Skeletal muscle tissue (tissue), 5 donors: ENCODE measurements around the gene MRGPRX3. TPM values are rescaled to one million over a fixed set of nuclear protein-coding genes. Genes with fewer than 3 reads are reported as not detected.

ENCODE experiments used
- H3K27ac ChIP-seq: one replicate; pipeline ENCODE4 v1.7.0; 2013; ENCODE audit warnings: mild to moderate bottlenecking, low read depth, low read length, inconsistent platforms
- H3K27me3 ChIP-seq, 3 donors: one replicate each; pipeline ENCODE4 v1.7.0; 2013; ENCODE audit warnings: low read length in 3 of 3; ENCODE audit not compliant: control insufficient read depth in 3 of 3, insufficient read depth in 3 of 3
- H3K36me3 ChIP-seq, 3 donors: one replicate each; pipeline ENCODE4 v1.7.0; 2013; ENCODE audit warnings: low read length in 3 of 3; ENCODE audit not compliant: control insufficient read depth in 3 of 3, insufficient read depth in 3 of 3
- H3K4me1 ChIP-seq, 3 donors: one replicate each; pipeline ENCODE4 v1.7.0; 2013; ENCODE audit warnings: low read length in 3 of 3, mild to moderate bottlenecking in 3 of 3; ENCODE audit not compliant: control insufficient read depth in 3 of 3, insufficient read depth in 3 of 3
- H3K4me3 ChIP-seq, 3 donors: one replicate each; pipeline ENCODE4 v1.7.0; 2013; ENCODE audit warnings: low read length in 3 of 3
- H3K9ac ChIP-seq, 3 donors: one replicate each; pipeline ENCODE4 v1.7.0; 2013; ENCODE audit warnings: low read length in 3 of 3, mild to moderate bottlenecking in 3 of 3, moderate library complexity in 2 of 3, low read depth in 1 of 3
- H3K9me3 ChIP-seq, 3 donors: one replicate each; pipeline ENCODE4 v1.7.0; 2013; ENCODE audit warnings: low read length in 3 of 3; ENCODE audit not compliant: control insufficient read depth in 3 of 3
- small RNA-seq: library from RNA; depleted of rRNA; stranded (forward); fragments of <200 nt; gene quantifications from one replicate; pipeline ENCODE3, GENCODE V24; 2014
- total RNA-seq: library from RNA; depleted of rRNA; stranded (reverse); fragments of >200 nt; gene quantifications from one replicate; pipeline ENCODE4 v1.2.3, GENCODE V29; 2014
- donor health status: Osteomylitis.

MRGPRX3 gene
- total RNA-seq, 1 donor from 2014 or later, result not detected

DNA sequence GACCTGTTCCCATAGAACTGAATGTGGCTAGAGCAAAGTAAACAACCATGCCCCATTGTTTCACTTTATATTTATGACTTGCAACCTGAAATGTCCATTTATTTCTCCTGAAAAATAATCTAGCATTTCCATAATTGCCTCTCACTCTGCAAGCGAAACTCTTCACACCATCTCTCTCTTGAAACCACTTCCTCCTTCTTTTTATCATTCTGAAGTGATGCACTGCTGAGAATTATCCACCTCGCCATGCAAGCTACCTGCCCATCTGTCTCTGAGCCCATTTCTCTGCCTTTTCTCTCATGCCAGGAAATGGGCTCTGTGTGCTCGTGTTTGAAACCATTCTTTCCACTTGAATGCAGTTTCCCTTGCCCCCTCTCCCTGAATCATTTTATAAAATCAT is 13.5 kb downstream of the MRGPRX3 start:
- Histone ChIP-seq H3K9ac (no peak overlapping the region), H3K36me3 (no peaks in the 10 kb centered on the region), H3K27me3 (peaks cover 0 to 3% (median 2%) of the 10 kb centered on the region in 3 donors), H3K27ac (no peak overlapping the region), H3K4me3 (no peak overlapping the region), H3K4me1 (no peaks in the 10 kb centered on the region), H3K9me3 (no peaks in the 10 kb centered on the region)

GRCh38 chr11:18151581-18151980 is 19.2 kb downstream of the MRGPRX3 start:
- Histone ChIP-seq H3K27me3 (no peaks in the 10 kb centered on the region), H3K4me3 (no peak overlapping the region), H3K36me3 (no peaks in the 10 kb centered on the region), H3K9me3 (no peaks in the 10 kb centered on the region), H3K4me1 (no peaks in the 10 kb centered on the region), H3K9ac (no peak overlapping the region), H3K27ac (no peak overlapping the region)

GRCh38 chr11:18168372-18168771 is 36.0 kb downstream of the MRGPRX3 start:
- H3K4me3 ChIP-seq, result no peak overlapping the region
- no peaks in the 10 kb centered on the region for H3K9me3 ChIP-seq
- H3K27ac ChIP-seq, result no peak overlapping the region
- H3K36me3 ChIP-seq, result no peaks in the 10 kb centered on the region
- H3K9ac ChIP-seq, result no peak overlapping the region
- H3K27me3 ChIP-seq, result peaks cover 0 to 4% (median 0%) of the 10 kb centered on the region in 3 donors
- no peaks in the 10 kb centered on the region for H3K4me1 ChIP-seq

GRCh38 chr11:18171377-18172000 is 39.1 kb downstream of the MRGPRX3 start:
- Histone ChIP-seq H3K36me3 (no peaks in the 10 kb centered on the region), H3K4me3 (no peak overlapping the region), H3K9ac (no peak overlapping the region), H3K27me3 (peaks cover 0 to 11% (median 0%) of the 10 kb centered on the region in 3 donors), H3K27ac (no peak overlapping the region), H3K9me3 (no peaks in the 10 kb centered on the region), H3K4me1 (no peaks in the 10 kb centered on the region)

GRCh38 chr11:18172666-18173065 is 40.3 kb downstream of the MRGPRX3 start, which contains the start of gene MRGPRX4:
Gene MRGPRX4, plus strand, starts transcription at chr11:18172837. Its CDS starts 420 bp downstream, at chr11:18173257.
- no peak within 1 kb of the TSS for H3K9ac ChIP-seq
- no peaks in the 10 kb centered on the region for H3K9me3 ChIP-seq
- peaks cover 0 to 11% (median 0%) of the 10 kb centered on the region in 3 donors for H3K27me3 ChIP-seq

DNA sequence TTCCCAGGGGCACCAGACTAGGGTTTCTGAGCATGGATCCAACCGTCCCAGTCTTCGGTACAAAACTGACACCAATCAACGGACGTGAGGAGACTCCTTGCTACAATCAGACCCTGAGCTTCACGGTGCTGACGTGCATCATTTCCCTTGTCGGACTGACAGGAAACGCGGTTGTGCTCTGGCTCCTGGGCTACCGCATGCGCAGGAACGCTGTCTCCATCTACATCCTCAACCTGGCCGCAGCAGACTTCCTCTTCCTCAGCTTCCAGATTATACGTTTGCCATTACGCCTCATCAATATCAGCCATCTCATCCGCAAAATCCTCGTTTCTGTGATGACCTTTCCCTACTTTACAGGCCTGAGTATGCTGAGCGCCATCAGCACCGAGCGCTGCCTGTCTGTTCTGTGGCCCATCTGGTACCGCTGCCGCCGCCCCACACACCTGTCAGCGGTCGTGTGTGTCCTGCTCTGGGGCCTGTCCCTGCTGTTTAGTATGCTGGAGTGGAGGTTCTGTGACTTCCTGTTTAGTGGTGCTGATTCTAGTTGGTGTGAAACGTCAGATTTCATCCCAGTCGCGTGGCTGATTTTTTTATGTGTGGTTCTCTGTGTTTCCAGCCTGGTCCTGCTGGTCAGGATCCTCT is 41.0 kb downstream of the MRGPRX3 start:
- no peaks in the 10 kb centered on the region for H3K9me3 ChIP-seq
- H3K4me3 ChIP-seq, result no peak overlapping the region
- no peak overlapping the region for H3K9ac ChIP-seq
- peaks cover 0 to 16% (median 4%) of the 10 kb centered on the region in 3 donors for H3K27me3 ChIP-seq
- no peaks in the 10 kb centered on the region for H3K4me1 ChIP-seq
- no peak overlapping the region for H3K27ac ChIP-seq
- H3K36me3 ChIP-seq, result no peaks in the 10 kb centered on the region

More at GRCh38 chr11:18172666-18173065, 40.3 kb downstream of the MRGPRX3 start, which contains the start of gene MRGPRX4:
- H3K27ac ChIP-seq, result no peak within 1 kb of the TSS
- no peak within 1 kb of the TSS for H3K4me3 ChIP-seq
- no peaks in the 10 kb centered on the region for H3K4me1 ChIP-seq
- no peaks in the 10 kb centered on the region for H3K36me3 ChIP-seq

Small RNA genes within 50 kb of the gene (small RNA-seq; reads per million reads assigned to genes)
- not detected for gene HIGD1AP5

Other genes starting within 250 kb of the MRGPRX3 start
- 16.2 TPM for gene SERGEF, start 119.5 kb upstream of the MRGPRX3 start, total RNA-seq
- gene TPH1, start 86.3 kb upstream of the MRGPRX3 start, total RNA-seq, result under 0.01 TPM
- gene SAAL1, start 26.5 kb upstream of the MRGPRX3 start, total RNA-seq, result 11.0 TPM
- gene MRGPRX4, start 40.3 kb downstream of the MRGPRX3 start, total RNA-seq, result not detected
- gene SAA4, start 104.2 kb downstream of the MRGPRX3 start, total RNA-seq, result not detected
- gene SAA2, start 116.1 kb downstream of the MRGPRX3 start, total RNA-seq, result not detected
- not detected for gene SAA1, start 133.7 kb downstream of the MRGPRX3 start, total RNA-seq
- gene HPS5, start 189.6 kb downstream of the MRGPRX3 start, total RNA-seq, result 64.7 TPM
- gene GTF2H1, start 190.0 kb downstream of the MRGPRX3 start, total RNA-seq, result 45.9 TPM